ENCODE measurements around the gene TEX11. TPM values are rescaled to one million over a fixed set of nuclear protein-coding genes. Genes with fewer than 3 reads are reported as not detected.
"Not testable (repeated sequence)": the region's sequence is repeated elsewhere in the genome, so short reads cannot be mapped to it uniquely, and the experiment has no call there.

TEX11 gene
- total and polyA plus RNA-seq, 2 of the 13 experiments (the other 11 are each of a cell fraction or from before 2014, with no cell fraction given) = not detected

GRCh38 chrX:70754169-70754848 lies 154.2 kb downstream of the TEX11 start:
- in situ Hi-C loops (cut with HindIII; ENCODE audit: extremely low pct_ligation_motif_present, low pct_unique_long_range_greater_than_20kb) = no loop called here

GRCh38 chrX:70733774-70734173 lies 174.7 kb downstream of the TEX11 start:
- CTCF ChIA-PET (ENCODE audit: low intra/inter-chr PET ratio, low total read pairs); in situ Hi-C loops (cut with HindIII; ENCODE audit: extremely low pct_ligation_motif_present, low pct_unique_long_range_greater_than_20kb): not testable (repeated sequence)

More at GRCh38 chrX:70754169-70754848, 154.2 kb downstream of the TEX11 start:
- no peak overlapping the region for H3K9ac ChIP-seq (ENCODE audit: insufficient read depth, low read depth, low read length)
- ChIA-PET CTCF (ENCODE audit: low intra/inter-chr PET ratio, low total read pairs) (no interaction called here), POLR2A (no interaction called here)
- no peak overlapping the region for H3K27ac ChIP-seq (ENCODE audit: extremely low read length, insufficient read depth, low read length)
- H3K4me3 ChIP-seq (replicated peaks in 1 of 3; ENCODE audit: insufficient read depth in 1 of 3, low read depth in 2 of 3, low read length in 3 of 3) = no peak overlapping the region
- intact Hi-C loops (cut with micrococcal nuclease; ENCODE audit: unreplicated experiment) = no loop called here
- no peak for DNase-seq (ENCODE audit: low spot score)
- TF ChIP-seq CC2D1A (CRISPR knock-in tag; IDR thresholded peaks at IDR 0.05) (no peak), IRX3 (CRISPR knock-in tag; IDR thresholded peaks at IDR 0.05; ENCODE audit: borderline replicate concordance, low read depth) (no peak), CBFB (CRISPR knock-in tag; IDR thresholded peaks at IDR 0.05) (no peak), PAX8 (CRISPR knock-in tag; IDR thresholded peaks at IDR 0.05; ENCODE audit: borderline replicate concordance) (no peak), SNRNP70 (IDR thresholded peaks at IDR 0.05; ENCODE audit: low read depth, low read length) (no peak), YY1 (IDR thresholded peaks at IDR 0.05; ENCODE audit: insufficient read depth, insufficient replicate concordance, low read depth, low read length) (no peak), ARNT (IDR thresholded peaks at IDR 0.05) (no peak), ZNF83 (CRISPR knock-in tag; IDR thresholded peaks at IDR 0.05; ENCODE audit: borderline replicate concordance) (no peak), ZNF562 (CRISPR knock-in tag; IDR thresholded peaks at IDR 0.05; ENCODE audit: borderline replicate concordance) (no peak), FOXJ3 (CRISPR knock-in tag; IDR thresholded peaks at IDR 0.05; ENCODE audit: borderline replicate concordance) (no peak), TARDBP (CRISPR knock-in tag; IDR thresholded peaks at IDR 0.05) (no peak), DZIP1 (CRISPR knock-in tag; IDR thresholded peaks at IDR 0.05) (no peak), MAFF (IDR thresholded peaks at IDR 0.05; ENCODE audit: low read depth, low read length) (no peak)
- TF ChIP-seq, protein P1, sequence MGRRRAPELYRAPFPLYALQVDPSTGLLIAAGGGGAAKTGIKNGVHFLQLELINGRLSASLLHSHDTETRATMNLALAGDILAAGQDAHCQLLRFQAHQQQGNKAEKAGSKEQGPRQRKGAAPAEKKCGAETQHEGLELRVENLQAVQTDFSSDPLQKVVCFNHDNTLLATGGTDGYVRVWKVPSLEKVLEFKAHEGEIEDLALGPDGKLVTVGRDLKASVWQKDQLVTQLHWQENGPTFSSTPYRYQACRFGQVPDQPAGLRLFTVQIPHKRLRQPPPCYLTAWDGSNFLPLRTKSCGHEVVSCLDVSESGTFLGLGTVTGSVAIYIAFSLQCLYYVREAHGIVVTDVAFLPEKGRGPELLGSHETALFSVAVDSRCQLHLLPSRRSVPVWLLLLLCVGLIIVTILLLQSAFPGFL (CRISPR knock-in tag; IDR thresholded peaks at IDR 0.05) = no peak
- no peaks in the 10 kb centered on the region for H3K4me1 ChIP-seq (ENCODE audit: insufficient read depth, low read length)
- H3K4me2 ChIP-seq (ENCODE audit: low read depth, low read length) = no peak overlapping the region
- no TSS peak for BruUV-seq (replicated peaks)
- no peak for FAIRE-seq
- WGBS (ENCODE audit: low lambda C conversion rate) = 0% methylated on average over 2 of the region's 2 CpGs
- no peaks in the 10 kb centered on the region for H3K36me3 ChIP-seq (replicated peaks in 1 of 2; ENCODE audit: control insufficient read depth in 1 of 2, insufficient read depth in 2 of 2, low read length in 2 of 2)
- H4K20me1 ChIP-seq (ENCODE audit: insufficient read depth, low read length) = no peaks in the 10 kb centered on the region
- no peak for ATAC-seq
- no peaks in the 10 kb centered on the region for H3K79me2 ChIP-seq (ENCODE audit: insufficient read depth, low read length)
- H3K27me3 ChIP-seq (ENCODE audit: control insufficient read depth in 1 of 2, insufficient read depth in 2 of 2, low read length in 2 of 2) = no peaks in the 10 kb centered on the region
- no peaks in the 10 kb centered on the region for H3K9me3 ChIP-seq (ENCODE audit: low read length)
- H2AFZ ChIP-seq (ENCODE audit: low read length) = no peak overlapping the region

More at GRCh38 chrX:70733774-70734173, 174.7 kb downstream of the TEX11 start:
- H3K9me3 ChIP-seq (ENCODE audit: low read length); H3K79me2 ChIP-seq (ENCODE audit: insufficient read depth, low read length); H3K36me3 ChIP-seq (replicated peaks in 1 of 2; ENCODE audit: control insufficient read depth in 1 of 2, insufficient read depth in 2 of 2, low read length in 2 of 2); H3K4me3 ChIP-seq (replicated peaks in 1 of 3; ENCODE audit: insufficient read depth in 1 of 3, low read depth in 2 of 3, low read length in 3 of 3); H3K9ac ChIP-seq (ENCODE audit: insufficient read depth, low read depth, low read length); intact Hi-C loops (cut with micrococcal nuclease; ENCODE audit: unreplicated experiment); H3K4me2 ChIP-seq (ENCODE audit: low read depth, low read length); H3K4me1 ChIP-seq (ENCODE audit: insufficient read depth, low read length); H2AFZ ChIP-seq (ENCODE audit: low read length); H4K20me1 ChIP-seq (ENCODE audit: insufficient read depth, low read length); FAIRE-seq; POLR2A ChIA-PET; ATAC-seq; H3K27me3 ChIP-seq (ENCODE audit: control insufficient read depth in 1 of 2, insufficient read depth in 2 of 2, low read length in 2 of 2); DNase-seq (ENCODE audit: low spot score); BruUV-seq (replicated peaks); H3K27ac ChIP-seq (ENCODE audit: extremely low read length, insufficient read depth, low read length): not testable (repeated sequence)
- WGBS (ENCODE audit: low lambda C conversion rate) = 64% methylated on average over 5 of the region's 5 CpGs
